ENCODE measurements around the gene AGAP1.

AGAP1 gene

GRCh38 chr2:235566931-235567495 is 73.2 kb downstream of the AGAP1 start:
- DNase-seq (ENCODE audit: low read depth) = no peak
- no peak for TF ChIP-seq CTCF (IDR thresholded peaks at IDR 0.05; ENCODE audit: control insufficient read depth, extremely low read depth, insufficient read depth)

GRCh38 chr2:235567842-235568241 is 74.0 kb downstream of the AGAP1 start:
- no peak overlapping the region for H3K4me3 ChIP-seq (ENCODE audit: low read depth, low read length)
- no peak for DNase-seq (ENCODE audit: low read depth)
- no peak for TF ChIP-seq CTCF (IDR thresholded peaks at IDR 0.05; ENCODE audit: control insufficient read depth, extremely low read depth, insufficient read depth)

More at GRCh38 chr2:235566931-235567495, 73.2 kb downstream of the AGAP1 start:
- no peak overlapping the region for H3K4me3 ChIP-seq (ENCODE audit: low read depth, low read length)

GRCh38 chr2:235568431-235568830 is 74.6 kb downstream of the AGAP1 start:
- TF ChIP-seq CTCF (IDR thresholded peaks at IDR 0.05; ENCODE audit: control insufficient read depth, extremely low read depth, insufficient read depth) = no peak
- no peak overlapping the region for H3K4me3 ChIP-seq (ENCODE audit: low read depth, low read length)

GRCh38 chr2:235569837-235570236 is 76.0 kb downstream of the AGAP1 start:
- no peak for DNase-seq (ENCODE audit: low read depth)
- H3K4me3 ChIP-seq (ENCODE audit: low read depth, low read length) = no peak overlapping the region
- no peak for TF ChIP-seq CTCF (IDR thresholded peaks at IDR 0.05; ENCODE audit: control insufficient read depth, extremely low read depth, insufficient read depth)

More at GRCh38 chr2:235568431-235568830, 74.6 kb downstream of the AGAP1 start:
- no peak for DNase-seq (ENCODE audit: low read depth)

GRCh38 chr2:235570256-235570655 is 76.4 kb downstream of the AGAP1 start:
- no peak for DNase-seq (ENCODE audit: low read depth)
- TF ChIP-seq CTCF (IDR thresholded peaks at IDR 0.05; ENCODE audit: control insufficient read depth, extremely low read depth, insufficient read depth) = no peak
- H3K4me3 ChIP-seq (ENCODE audit: low read depth, low read length) = no peak overlapping the region

- no peak overlapping the region for H3K4me3 ChIP-seq (ENCODE audit: low read depth, low read length)
- TF ChIP-seq CTCF (IDR thresholded peaks at IDR 0.05; ENCODE audit: control insufficient read depth, extremely low read depth, insufficient read depth) = no peak
- no peak for DNase-seq (ENCODE audit: low read depth)
Measured at GRCh38 chr2:235570966-235571692, 77.3 kb downstream of the AGAP1 start.
